GM12878 (cell line): ENCODE results near the gene PPP1R37. TPM values are rescaled to one million over a fixed set of nuclear protein-coding genes. Genes with fewer than 3 reads are reported as not detected.
A peak's percentile ranks its signal among the peaks of the same experiment; 100 is the strongest.

Experiments used
- BACH1 ChIP-seq: fragments of 450-650 bp; IDR thresholded peaks from 2 replicates; pipeline ENCODE4 v1.6.1; 2017; ENCODE audit warnings: mild to moderate bottlenecking, borderline replicate concordance
- BMI1 ChIP-seq: fragments of 450-650 bp; IDR thresholded peaks from 2 replicates; pipeline ENCODE4 v1.6.1; 2016; ENCODE audit warnings: mild to moderate bottlenecking, moderate library complexity, borderline replicate concordance
- E2F4 ChIP-seq: IDR thresholded peaks from 2 replicates; pipeline ENCODE4 v1.6.1; 2012; ENCODE audit warnings: low read depth, low read length, improper control_type of control experiment
- EED ChIP-seq: sonication (generic); IDR thresholded peaks from 2 replicates; pipeline ENCODE4 v1.6.1; 2016; ENCODE audit warnings: antibody characterized with exemption, low read depth
- FOXK2 ChIP-seq: fragments of 450-650 bp; IDR thresholded peaks from 2 replicates; pipeline ENCODE4 v1.6.1; 2017; ENCODE audit warnings: mild to moderate bottlenecking, moderate library complexity
- LARP7 ChIP-seq: fragments of 450-650 bp; IDR thresholded peaks from 2 replicates; pipeline ENCODE4 v1.6.1; 2017; ENCODE audit warnings: mild to moderate bottlenecking
- MTA2 ChIP-seq: fragments of 450-650 bp; IDR thresholded peaks from 2 replicates; pipeline ENCODE4 v1.6.1; 2016; ENCODE audit warnings: low read depth, mild to moderate bottlenecking, moderate library complexity
- MYB ChIP-seq: fragments of 150-350 bp; IDR thresholded peaks from 2 replicates; pipeline ENCODE4 v1.6.1; 2014; ENCODE audit warnings: mild to moderate bottlenecking, low read depth, low read length, borderline replicate concordance
- NFYB ChIP-seq: IDR thresholded peaks from 2 replicates; pipeline ENCODE4 v1.6.1; 2011; ENCODE audit warnings: low read depth, mild to moderate bottlenecking, low read length, improper control_type of control experiment, moderate library complexity; ENCODE audit not compliant: insufficient read depth
- POLR2A ChIP-seq: IDR thresholded peaks from 2 replicates; pipeline ENCODE4 v1.6.1; 2011; ENCODE audit warnings: low read depth, mild to moderate bottlenecking, low read length
- RUNX3 ChIP-seq: IDR thresholded peaks from 2 replicates; pipeline ENCODE4 v1.6.1; 2012; ENCODE audit warnings: low read length, inconsistent platforms
- SIX5 ChIP-seq: IDR thresholded peaks from 2 replicates; pipeline ENCODE4 v1.6.1; 2011; ENCODE audit warnings: mild to moderate bottlenecking, low read depth, low read length, moderate library complexity; ENCODE audit not compliant: severe bottlenecking
- SPI1 ChIP-seq: IDR thresholded peaks from 2 replicates; pipeline ENCODE4 v1.6.1; 2011; ENCODE audit warnings: low read depth, mild to moderate bottlenecking, low read length, moderate library complexity, borderline replicate concordance; ENCODE audit not compliant: insufficient read depth
- SUPT20H ChIP-seq: IDR thresholded peaks from 2 replicates; pipeline ENCODE4 v1.6.1; 2011; ENCODE audit warnings: low read depth, mild to moderate bottlenecking, low read length, moderate library complexity, borderline replicate concordance; ENCODE audit not compliant: control insufficient read depth
- SUZ12 ChIP-seq: fragments of 200-600 bp; sonication (generic); IDR thresholded peaks from one replicate; pipeline ENCODE4 v1.6.1; 2018; ENCODE audit warnings: antibody characterized with exemption, mild to moderate bottlenecking; ENCODE audit not compliant: unreplicated experiment
- ZSCAN29 ChIP-seq: fragments of 450-650 bp; IDR thresholded peaks from 2 replicates; pipeline ENCODE4 v1.6.1; 2017; ENCODE audit warnings: mild to moderate bottlenecking, moderate library complexity
- polyA plus RNA-seq, 11 experiments: library from polyadenylated mRNA; depleted of rRNA in 4 of 11; unstranded in 6 of 11; stranded (reverse) in 5 of 11; fragments of >200 nt; fragmentation: Nextera tagmentation in 4 of 11; fragmentation: Illumina TruSeq in 1 of 11; extraction: Ambion mirVana in 4 of 11; extraction: Trizol in 1 of 11; gene quantifications; 1 replicate in 1 of 11; 2 replicates in 10 of 11; pipeline versions ENCODE4 v1.2.1 to v1.2.3, GENCODE V29; 2011 to 2016; ENCODE audit warnings: inconsistent platforms in 2 of 11, missing spikeins in 2 of 11, low read depth in 1 of 11
- total RNA-seq, 4 experiments: library from RNA; depleted of rRNA in 3 of 4; stranded (reverse); fragments of >200 nt in 3 of 4; fragmentation: Illumina TruSeq in 1 of 4; extraction: Trizol in 1 of 4; gene quantifications; 2 replicates each; pipeline versions ENCODE4 v1.2.1 to v1.2.3, GENCODE V29; 2013 to 2021
- TF ChIP-seq, protein P1 (sequence below): IDR thresholded peaks from 2 replicates; pipeline ENCODE4 v1.6.1; 2012; ENCODE audit warnings: improper control_type of control experiment, low read depth, low read length; ENCODE audit not compliant: insufficient replicate concordance
- TF ChIP-seq, protein P2 (sequence below): fragments of 450-650 bp; IDR thresholded peaks from 2 replicates; pipeline ENCODE4 v1.6.1; 2017; ENCODE audit warnings: antibody characterized with exemption, mild to moderate bottlenecking, moderate library complexity
- TF ChIP-seq, protein P3 (sequence below): IDR thresholded peaks from 2 replicates; pipeline ENCODE4 v1.6.1; 2012; ENCODE audit warnings: low read depth, low read length, improper control_type of control experiment
- TF ChIP-seq, protein P4 (sequence below): IDR thresholded peaks from 2 replicates; pipeline ENCODE4 v1.6.1; 2011; ENCODE audit warnings: low read depth, low read length, improper control_type of control experiment, borderline replicate concordance

PPP1R37 gene
- total and polyA plus RNA-seq, 10 of the 15 experiments (the other 5 are each of a cell fraction or from before 2014, with no cell fraction given): 0.09 to 21.3 (median 5.1) TPM; not detected in 1

DNA sequence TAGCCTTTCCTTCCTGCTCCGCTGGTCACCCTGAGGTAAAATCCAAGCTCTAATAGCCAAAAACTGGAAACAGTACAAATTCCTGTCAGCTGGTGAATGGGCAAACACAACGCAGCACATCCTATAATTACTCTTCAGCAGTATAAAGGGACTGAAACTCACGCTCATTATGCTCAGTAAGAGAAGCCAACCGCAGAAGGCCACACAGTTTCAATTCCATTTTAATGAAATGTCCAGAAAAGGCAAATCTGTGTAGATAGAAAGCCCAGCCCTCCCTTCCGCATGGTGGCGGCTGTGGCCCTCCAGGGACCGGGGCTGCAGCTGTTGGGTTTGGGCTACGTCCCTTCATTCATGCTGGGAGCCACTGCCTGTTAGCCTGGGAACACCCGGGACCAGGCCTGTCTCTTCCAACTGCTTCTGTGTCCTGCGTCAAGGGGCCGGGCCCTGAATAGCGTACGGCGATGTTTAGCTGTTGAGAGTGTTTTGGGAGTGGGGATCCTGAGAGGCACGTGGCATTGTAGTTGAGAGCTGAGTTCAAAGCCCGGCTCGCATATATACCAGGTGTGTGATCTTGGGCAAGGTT is 44.3 kb downstream of the PPP1R37 start (continued):
- TF ChIP-seq, protein P1, sequence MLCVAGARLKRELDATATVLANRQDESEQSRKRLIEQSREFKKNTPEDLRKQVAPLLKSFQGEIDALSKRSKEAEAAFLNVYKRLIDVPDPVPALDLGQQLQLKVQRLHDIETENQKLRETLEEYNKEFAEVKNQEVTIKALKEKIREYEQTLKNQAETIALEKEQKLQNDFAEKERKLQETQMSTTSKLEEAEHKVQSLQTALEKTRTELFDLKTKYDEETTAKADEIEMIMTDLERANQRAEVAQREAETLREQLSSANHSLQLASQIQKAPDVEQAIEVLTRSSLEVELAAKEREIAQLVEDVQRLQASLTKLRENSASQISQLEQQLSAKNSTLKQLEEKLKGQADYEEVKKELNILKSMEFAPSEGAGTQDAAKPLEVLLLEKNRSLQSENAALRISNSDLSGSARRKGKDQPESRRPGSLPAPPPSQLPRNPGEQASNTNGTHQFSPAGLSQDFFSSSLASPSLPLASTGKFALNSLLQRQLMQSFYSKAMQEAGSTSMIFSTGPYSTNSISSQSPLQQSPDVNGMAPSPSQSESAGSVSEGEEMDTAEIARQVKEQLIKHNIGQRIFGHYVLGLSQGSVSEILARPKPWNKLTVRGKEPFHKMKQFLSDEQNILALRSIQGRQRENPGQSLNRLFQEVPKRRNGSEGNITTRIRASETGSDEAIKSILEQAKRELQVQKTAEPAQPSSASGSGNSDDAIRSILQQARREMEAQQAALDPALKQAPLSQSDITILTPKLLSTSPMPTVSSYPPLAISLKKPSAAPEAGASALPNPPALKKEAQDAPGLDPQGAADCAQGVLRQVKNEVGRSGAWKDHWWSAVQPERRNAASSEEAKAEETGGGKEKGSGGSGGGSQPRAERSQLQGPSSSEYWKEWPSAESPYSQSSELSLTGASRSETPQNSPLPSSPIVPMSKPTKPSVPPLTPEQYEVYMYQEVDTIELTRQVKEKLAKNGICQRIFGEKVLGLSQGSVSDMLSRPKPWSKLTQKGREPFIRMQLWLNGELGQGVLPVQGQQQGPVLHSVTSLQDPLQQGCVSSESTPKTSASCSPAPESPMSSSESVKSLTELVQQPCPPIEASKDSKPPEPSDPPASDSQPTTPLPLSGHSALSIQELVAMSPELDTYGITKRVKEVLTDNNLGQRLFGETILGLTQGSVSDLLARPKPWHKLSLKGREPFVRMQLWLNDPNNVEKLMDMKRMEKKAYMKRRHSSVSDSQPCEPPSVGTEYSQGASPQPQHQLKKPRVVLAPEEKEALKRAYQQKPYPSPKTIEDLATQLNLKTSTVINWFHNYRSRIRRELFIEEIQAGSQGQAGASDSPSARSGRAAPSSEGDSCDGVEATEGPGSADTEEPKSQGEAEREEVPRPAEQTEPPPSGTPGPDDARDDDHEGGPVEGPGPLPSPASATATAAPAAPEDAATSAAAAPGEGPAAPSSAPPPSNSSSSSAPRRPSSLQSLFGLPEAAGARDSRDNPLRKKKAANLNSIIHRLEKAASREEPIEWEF: no peak
- TF ChIP-seq, protein P2, sequence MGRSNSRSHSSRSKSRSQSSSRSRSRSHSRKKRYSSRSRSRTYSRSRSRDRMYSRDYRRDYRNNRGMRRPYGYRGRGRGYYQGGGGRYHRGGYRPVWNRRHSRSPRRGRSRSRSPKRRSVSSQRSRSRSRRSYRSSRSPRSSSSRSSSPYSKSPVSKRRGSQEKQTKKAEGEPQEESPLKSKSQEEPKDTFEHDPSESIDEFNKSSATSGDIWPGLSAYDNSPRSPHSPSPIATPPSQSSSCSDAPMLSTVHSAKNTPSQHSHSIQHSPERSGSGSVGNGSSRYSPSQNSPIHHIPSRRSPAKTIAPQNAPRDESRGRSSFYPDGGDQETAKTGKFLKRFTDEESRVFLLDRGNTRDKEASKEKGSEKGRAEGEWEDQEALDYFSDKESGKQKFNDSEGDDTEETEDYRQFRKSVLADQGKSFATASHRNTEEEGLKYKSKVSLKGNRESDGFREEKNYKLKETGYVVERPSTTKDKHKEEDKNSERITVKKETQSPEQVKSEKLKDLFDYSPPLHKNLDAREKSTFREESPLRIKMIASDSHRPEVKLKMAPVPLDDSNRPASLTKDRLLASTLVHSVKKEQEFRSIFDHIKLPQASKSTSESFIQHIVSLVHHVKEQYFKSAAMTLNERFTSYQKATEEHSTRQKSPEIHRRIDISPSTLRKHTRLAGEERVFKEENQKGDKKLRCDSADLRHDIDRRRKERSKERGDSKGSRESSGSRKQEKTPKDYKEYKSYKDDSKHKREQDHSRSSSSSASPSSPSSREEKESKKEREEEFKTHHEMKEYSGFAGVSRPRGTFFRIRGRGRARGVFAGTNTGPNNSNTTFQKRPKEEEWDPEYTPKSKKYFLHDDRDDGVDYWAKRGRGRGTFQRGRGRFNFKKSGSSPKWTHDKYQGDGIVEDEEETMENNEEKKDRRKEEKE: no peak
- TF ChIP-seq MYB (no peak), SUPT20H (no peak), FOXK2 (no peak), POLR2A (peak; percentile 47; the same call in 1 of the 2 replicates), MTA2 (peak; percentile 99), SPI1 (peak; percentile 61), EED (peak; percentile 82), BACH1 (peak; percentile 30; the same call in 1 of the 2 replicates), RUNX3 (peak; percentile 96), LARP7 (no peak), NFYB (no peak), E2F4 (no peak), BMI1 (peak; percentile 44; the same call in 1 of the 2 replicates), SIX5 (no peak), ZSCAN29 (no peak), SUZ12 (no peak)
- TF ChIP-seq, protein P3, sequence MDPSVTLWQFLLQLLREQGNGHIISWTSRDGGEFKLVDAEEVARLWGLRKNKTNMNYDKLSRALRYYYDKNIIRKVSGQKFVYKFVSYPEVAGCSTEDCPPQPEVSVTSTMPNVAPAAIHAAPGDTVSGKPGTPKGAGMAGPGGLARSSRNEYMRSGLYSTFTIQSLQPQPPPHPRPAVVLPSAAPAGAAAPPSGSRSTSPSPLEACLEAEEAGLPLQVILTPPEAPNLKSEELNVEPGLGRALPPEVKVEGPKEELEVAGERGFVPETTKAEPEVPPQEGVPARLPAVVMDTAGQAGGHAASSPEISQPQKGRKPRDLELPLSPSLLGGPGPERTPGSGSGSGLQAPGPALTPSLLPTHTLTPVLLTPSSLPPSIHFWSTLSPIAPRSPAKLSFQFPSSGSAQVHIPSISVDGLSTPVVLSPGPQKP: no peak
- TF ChIP-seq, protein P4, sequence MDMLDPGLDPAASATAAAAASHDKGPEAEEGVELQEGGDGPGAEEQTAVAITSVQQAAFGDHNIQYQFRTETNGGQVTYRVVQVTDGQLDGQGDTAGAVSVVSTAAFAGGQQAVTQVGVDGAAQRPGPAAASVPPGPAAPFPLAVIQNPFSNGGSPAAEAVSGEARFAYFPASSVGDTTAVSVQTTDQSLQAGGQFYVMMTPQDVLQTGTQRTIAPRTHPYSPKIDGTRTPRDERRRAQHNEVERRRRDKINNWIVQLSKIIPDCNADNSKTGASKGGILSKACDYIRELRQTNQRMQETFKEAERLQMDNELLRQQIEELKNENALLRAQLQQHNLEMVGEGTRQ: no peak
